Mammary epithelial cell (primary cell): ENCODE measurements around the gene GALNT12.

Source experiments
- EZH2 ChIP-seq: IDR thresholded peaks from 2 replicates; pipeline ENCODE4 v1.6.1; 2012; ENCODE audit warnings: low read length, inconsistent platforms, borderline replicate concordance
- TF ChIP-seq, protein P1 (sequence below), 2 donors: IDR thresholded peaks in 1 of 2; conservative IDR thresholded peaks in 1 of 2; 2 replicates each; pipeline ENCODE4 v1.5.1; 2011 to 2012; ENCODE audit warnings: inconsistent platforms in 2 of 2, low read length in 2 of 2, mild to moderate bottlenecking in 2 of 2, control low read depth in 1 of 2, low read depth in 1 of 2; ENCODE audit not compliant: insufficient read depth in 1 of 2; ENCODE audit errors: extremely low read depth in 1 of 2

DNA sequence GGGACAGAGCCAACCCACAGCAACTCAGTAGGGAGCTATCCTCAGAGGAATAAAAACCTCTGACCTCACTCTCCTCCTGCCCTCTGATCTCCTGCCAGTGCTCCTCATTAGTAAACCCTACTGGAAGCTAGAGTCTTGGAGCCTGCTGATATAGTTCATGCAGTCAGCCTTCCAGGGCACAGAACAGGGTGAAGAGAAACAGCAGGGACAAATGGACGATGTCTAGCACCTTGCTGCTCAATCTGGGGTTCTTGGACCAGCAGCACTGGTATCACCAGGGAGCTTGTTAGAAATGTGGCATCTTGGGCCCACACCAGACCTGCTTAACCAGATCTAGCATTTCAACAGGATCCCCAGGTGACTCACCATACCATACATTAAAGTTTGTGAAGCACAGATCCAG lies 5.5 kb upstream of the GALNT12 start:
- TF ChIP-seq, protein P1, sequence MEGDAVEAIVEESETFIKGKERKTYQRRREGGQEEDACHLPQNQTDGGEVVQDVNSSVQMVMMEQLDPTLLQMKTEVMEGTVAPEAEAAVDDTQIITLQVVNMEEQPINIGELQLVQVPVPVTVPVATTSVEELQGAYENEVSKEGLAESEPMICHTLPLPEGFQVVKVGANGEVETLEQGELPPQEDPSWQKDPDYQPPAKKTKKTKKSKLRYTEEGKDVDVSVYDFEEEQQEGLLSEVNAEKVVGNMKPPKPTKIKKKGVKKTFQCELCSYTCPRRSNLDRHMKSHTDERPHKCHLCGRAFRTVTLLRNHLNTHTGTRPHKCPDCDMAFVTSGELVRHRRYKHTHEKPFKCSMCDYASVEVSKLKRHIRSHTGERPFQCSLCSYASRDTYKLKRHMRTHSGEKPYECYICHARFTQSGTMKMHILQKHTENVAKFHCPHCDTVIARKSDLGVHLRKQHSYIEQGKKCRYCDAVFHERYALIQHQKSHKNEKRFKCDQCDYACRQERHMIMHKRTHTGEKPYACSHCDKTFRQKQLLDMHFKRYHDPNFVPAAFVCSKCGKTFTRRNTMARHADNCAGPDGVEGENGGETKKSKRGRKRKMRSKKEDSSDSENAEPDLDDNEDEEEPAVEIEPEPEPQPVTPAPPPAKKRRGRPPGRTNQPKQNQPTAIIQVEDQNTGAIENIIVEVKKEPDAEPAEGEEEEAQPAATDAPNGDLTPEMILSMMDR (conservative IDR thresholded peaks at IDR 0.05 in 1 of 2, IDR thresholded peaks at IDR 0.05 in 1 of 2; ENCODE audit: extremely low read depth in 1 of 2, insufficient read depth in 1 of 2, low read depth in 1 of 2, low read length in 2 of 2), result no peak
- no peak for TF ChIP-seq EZH2
